Measurements from ENCODE around the gene FERMT1.

- no peak for TF ChIP-seq CTCF (IDR thresholded peaks at IDR 0.05)
- no peak for TF ChIP-seq POLR2A (IDR thresholded peaks at IDR 0.05)
- TF ChIP-seq EP300 (IDR thresholded peaks at IDR 0.05): no peak
Observed at GRCh38 chr20:6130045-6130444, 7.2 kb upstream of the FERMT1 start.

Data from ovary (tissue), 3 donors.